HL-60 (cell line): Measurements from ENCODE around the gene SLAMF9.

ENCODE experiments used
- DNase-seq, 2 experiments: peaks; one replicate each; pipeline ENCODE4 v3.0.0-alpha.2; 2010 to 2020; ENCODE audit warnings: low read depth in 1 of 2, low spot score in 1 of 2
- H3K27ac ChIP-seq: fragments of 250-450 bp; sonication (Bioruptor Pico); replicated peaks from 2 replicates; pipeline ENCODE4 v1.5.1; 2020; ENCODE audit warnings: mild to moderate bottlenecking, moderate library complexity
- H3K27me3 ChIP-seq: fragments of 250-450 bp; sonication (Bioruptor Pico); 2 replicates; pipeline ENCODE4 v1.5.1; 2021; ENCODE audit warnings: mild to moderate bottlenecking, moderate library complexity; ENCODE audit not compliant: insufficient read depth, poor library complexity, severe bottlenecking
- H3K4me3 ChIP-seq: replicated peaks from 2 replicates; pipeline ENCODE4 v1.5.1; 2011; ENCODE audit warnings: mild to moderate bottlenecking, control low read depth, low read length; ENCODE audit not compliant: insufficient read depth
- GABPA ChIP-seq: IDR thresholded peaks from 2 replicates; pipeline ENCODE4 v1.6.1; 2012; ENCODE audit warnings: low read depth
- POLR2AphosphoS5 ChIP-seq: IDR thresholded peaks from 2 replicates; pipeline ENCODE4 v1.6.1; 2012; ENCODE audit warnings: low read depth
- SPI1 ChIP-seq: IDR thresholded peaks from 2 replicates; pipeline ENCODE4 v1.6.1; 2012; ENCODE audit warnings: low read depth, mild to moderate bottlenecking, borderline replicate concordance
- TF ChIP-seq, protein P1 (sequence below): IDR thresholded peaks from one replicate; pipeline ENCODE4 v1.5.1; 2011; ENCODE audit warnings: low read length, control low read depth, inconsistent platforms; ENCODE audit not compliant: insufficient read depth
- TF ChIP-seq, protein P2 (sequence below): IDR thresholded peaks from 2 replicates; pipeline ENCODE4 v1.6.1; 2012; ENCODE audit warnings: low read depth; ENCODE audit not compliant: insufficient replicate concordance

Gene SLAMF9

DNA sequence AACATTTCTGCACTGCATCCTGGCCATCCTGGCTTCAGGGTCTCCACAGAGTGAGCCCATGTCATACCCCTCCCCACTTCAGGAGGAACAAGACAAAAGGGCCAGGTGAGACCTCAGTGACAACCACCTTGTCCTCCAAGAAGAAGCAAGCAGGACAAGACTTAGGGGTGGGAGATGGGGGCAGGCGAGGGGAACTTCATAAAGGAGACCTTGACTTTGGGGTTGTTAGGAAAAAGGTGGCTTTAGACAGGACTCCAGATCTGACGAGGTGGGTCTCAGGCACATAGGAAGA, 24.0 kb upstream of the SLAMF9 start:
- peaks cover 17% of the 10 kb centered on the region for H3K27me3 ChIP-seq
- no peak for DNase-seq

DNA sequence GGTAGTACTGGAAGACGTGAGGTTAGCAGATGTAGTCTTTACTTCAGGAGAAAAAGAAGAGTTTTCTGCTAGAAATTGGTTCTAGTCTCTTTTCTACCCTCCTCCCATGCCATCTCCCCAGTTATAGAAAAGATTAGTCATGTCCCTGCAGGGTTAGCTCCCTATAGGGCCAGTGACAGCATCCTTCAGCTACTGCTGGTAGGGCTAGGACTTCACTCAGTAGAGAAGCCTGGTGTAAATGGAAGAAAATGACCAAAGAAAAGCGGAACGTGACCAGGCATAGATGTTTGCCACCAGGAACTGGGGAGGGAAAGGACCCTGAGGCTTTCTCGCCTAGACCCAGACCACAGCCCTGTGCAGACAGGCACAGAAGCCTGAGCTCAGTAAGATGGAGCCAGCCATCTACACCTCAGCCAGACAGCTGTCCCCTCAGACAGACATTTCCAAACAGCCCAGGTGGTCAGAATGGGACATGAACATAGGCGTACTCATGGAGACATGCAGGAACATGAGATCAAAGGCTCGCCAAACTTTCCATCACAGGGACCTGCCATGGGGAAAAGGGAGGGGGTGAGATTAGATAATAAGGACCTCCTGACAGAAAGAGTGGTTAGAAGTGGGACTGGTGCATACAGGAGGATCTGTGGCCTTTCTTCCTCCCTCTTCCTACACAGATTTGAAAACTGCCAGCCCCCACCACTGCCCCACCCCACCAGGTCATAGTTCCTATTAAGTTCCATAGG, 23.5 kb upstream of the SLAMF9 start:
- H3K27me3 ChIP-seq: peaks cover 14% of the 10 kb centered on the region
- no peak for DNase-seq
- no peak overlapping the region for H3K27ac ChIP-seq
- TF ChIP-seq SPI1 (no peak), POLR2AphosphoS5 (no peak)
- TF ChIP-seq, protein P1, sequence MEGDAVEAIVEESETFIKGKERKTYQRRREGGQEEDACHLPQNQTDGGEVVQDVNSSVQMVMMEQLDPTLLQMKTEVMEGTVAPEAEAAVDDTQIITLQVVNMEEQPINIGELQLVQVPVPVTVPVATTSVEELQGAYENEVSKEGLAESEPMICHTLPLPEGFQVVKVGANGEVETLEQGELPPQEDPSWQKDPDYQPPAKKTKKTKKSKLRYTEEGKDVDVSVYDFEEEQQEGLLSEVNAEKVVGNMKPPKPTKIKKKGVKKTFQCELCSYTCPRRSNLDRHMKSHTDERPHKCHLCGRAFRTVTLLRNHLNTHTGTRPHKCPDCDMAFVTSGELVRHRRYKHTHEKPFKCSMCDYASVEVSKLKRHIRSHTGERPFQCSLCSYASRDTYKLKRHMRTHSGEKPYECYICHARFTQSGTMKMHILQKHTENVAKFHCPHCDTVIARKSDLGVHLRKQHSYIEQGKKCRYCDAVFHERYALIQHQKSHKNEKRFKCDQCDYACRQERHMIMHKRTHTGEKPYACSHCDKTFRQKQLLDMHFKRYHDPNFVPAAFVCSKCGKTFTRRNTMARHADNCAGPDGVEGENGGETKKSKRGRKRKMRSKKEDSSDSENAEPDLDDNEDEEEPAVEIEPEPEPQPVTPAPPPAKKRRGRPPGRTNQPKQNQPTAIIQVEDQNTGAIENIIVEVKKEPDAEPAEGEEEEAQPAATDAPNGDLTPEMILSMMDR: no peak
- H3K4me3 ChIP-seq: no peak overlapping the region

More for the DNA sequence above, 24.0 kb upstream of the SLAMF9 start:
- TF ChIP-seq, protein P1: no peak
- TF ChIP-seq, protein P2, sequence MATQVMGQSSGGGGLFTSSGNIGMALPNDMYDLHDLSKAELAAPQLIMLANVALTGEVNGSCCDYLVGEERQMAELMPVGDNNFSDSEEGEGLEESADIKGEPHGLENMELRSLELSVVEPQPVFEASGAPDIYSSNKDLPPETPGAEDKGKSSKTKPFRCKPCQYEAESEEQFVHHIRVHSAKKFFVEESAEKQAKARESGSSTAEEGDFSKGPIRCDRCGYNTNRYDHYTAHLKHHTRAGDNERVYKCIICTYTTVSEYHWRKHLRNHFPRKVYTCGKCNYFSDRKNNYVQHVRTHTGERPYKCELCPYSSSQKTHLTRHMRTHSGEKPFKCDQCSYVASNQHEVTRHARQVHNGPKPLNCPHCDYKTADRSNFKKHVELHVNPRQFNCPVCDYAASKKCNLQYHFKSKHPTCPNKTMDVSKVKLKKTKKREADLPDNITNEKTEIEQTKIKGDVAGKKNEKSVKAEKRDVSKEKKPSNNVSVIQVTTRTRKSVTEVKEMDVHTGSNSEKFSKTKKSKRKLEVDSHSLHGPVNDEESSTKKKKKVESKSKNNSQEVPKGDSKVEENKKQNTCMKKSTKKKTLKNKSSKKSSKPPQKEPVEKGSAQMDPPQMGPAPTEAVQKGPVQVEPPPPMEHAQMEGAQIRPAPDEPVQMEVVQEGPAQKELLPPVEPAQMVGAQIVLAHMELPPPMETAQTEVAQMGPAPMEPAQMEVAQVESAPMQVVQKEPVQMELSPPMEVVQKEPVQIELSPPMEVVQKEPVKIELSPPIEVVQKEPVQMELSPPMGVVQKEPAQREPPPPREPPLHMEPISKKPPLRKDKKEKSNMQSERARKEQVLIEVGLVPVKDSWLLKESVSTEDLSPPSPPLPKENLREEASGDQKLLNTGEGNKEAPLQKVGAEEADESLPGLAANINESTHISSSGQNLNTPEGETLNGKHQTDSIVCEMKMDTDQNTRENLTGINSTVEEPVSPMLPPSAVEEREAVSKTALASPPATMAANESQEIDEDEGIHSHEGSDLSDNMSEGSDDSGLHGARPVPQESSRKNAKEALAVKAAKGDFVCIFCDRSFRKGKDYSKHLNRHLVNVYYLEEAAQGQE: no peak
- TF ChIP-seq SPI1: no peak
- no peak for TF ChIP-seq POLR2AphosphoS5
- TF ChIP-seq GABPA: no peak
- Histone ChIP-seq H3K4me3 (no peak overlapping the region), H3K27ac (no peak overlapping the region)

DNA sequence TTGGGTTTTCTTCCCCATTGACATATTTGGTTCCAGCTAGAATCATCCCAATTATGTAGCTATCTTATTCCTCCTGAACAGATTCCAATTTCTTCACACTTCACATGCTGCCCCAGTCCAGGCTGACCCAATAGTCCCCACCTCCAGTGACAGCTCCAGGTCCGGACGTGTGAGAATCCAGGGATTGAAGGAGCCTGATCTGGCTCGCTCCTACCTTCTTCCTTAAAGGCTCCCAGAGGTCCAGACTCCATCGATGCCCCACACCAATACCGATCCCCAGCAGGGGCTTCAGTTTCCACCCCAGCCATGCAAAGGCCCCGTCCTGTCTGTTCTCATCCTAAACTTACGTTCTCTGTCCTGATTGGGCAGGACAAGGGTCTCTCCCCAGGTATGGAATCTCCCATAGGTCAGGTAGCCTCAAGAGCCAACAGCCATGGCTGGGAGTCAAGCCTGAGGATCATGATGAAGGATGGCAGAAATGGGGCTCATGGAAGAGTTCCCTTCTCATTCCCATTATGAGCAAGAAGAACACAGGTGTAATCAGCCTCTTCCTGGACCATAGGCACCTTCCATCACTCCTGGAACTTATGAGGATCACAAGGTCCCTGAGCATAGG, 20.4 kb upstream of the SLAMF9 start:
- Histone ChIP-seq H3K27ac (no peak overlapping the region), H3K27me3 (peaks cover 14% of the 10 kb centered on the region), H3K4me3 (no peak overlapping the region)
- DNase-seq: no peak
- TF ChIP-seq POLR2AphosphoS5 (no peak), GABPA (no peak), SPI1 (no peak)
- TF ChIP-seq, protein P1: no peak
- TF ChIP-seq, protein P2: no peak
